HEK293T (cell line): ENCODE measurements around the gene E2F6.

ENCODE experiments used
- ARNT ChIP-seq: fragments of 450-650 bp; IDR thresholded peaks from 2 replicates; pipeline ENCODE4 v1.6.1; 2017; ENCODE audit warnings: mild to moderate bottlenecking
- BHLHE40 ChIP-seq: fragments of 450-650 bp; IDR thresholded peaks from 2 replicates; pipeline ENCODE4 v1.6.1; 2016; ENCODE audit warnings: mild to moderate bottlenecking, moderate library complexity, borderline replicate concordance
- FOXA1 ChIP-seq: fragments of 450-650 bp; IDR thresholded peaks from 2 replicates; pipeline ENCODE4 v1.6.1; 2016; ENCODE audit warnings: mild to moderate bottlenecking
- FOXK2 ChIP-seq: fragments of 450-650 bp; IDR thresholded peaks from 2 replicates; pipeline ENCODE4 v1.6.1; 2016; ENCODE audit warnings: mild to moderate bottlenecking
- FOXM1 ChIP-seq: fragments of 450-650 bp; IDR thresholded peaks from 2 replicates; pipeline ENCODE4 v1.6.1; 2017; ENCODE audit warnings: mild to moderate bottlenecking, borderline replicate concordance
- HDGF ChIP-seq: fragments of 450-650 bp; IDR thresholded peaks from 2 replicates; pipeline ENCODE4 v1.6.1; 2017; ENCODE audit warnings: antibody characterized with exemption, borderline replicate concordance
- NFRKB ChIP-seq: fragments of 450-650 bp; IDR thresholded peaks from 2 replicates; pipeline ENCODE4 v1.6.1; 2016; ENCODE audit warnings: mild to moderate bottlenecking, moderate library complexity

- TF ChIP-seq BHLHE40 (no peak), HDGF (no peak), FOXK2 (no peak), ARNT (no peak), NFRKB (no peak), FOXM1 (no peak), FOXA1 (no peak)
Measured at GRCh38 chr2:11505652-11506610, 40.0 kb upstream of the E2F6 start.
